ENCODE measurements around the gene MRPS16.

The MRPS16 gene

GRCh38 chr10:73238990-73239566 is 13.4 kb downstream of the MRPS16 start:
- H3K4me3 ChIP-seq (ENCODE audit: low read depth, low read length): no peak overlapping the region
- TF ChIP-seq CTCF (IDR thresholded peaks at IDR 0.05; ENCODE audit: low read depth, low read length): no peak

GRCh38 chr10:73234695-73235094 is 17.7 kb downstream of the MRPS16 start:
- TF ChIP-seq CTCF (IDR thresholded peaks at IDR 0.05; ENCODE audit: low read depth, low read length): no peak
- no peak overlapping the region for H3K4me3 ChIP-seq (ENCODE audit: low read depth, low read length)

- no peak for TF ChIP-seq CTCF (IDR thresholded peaks at IDR 0.05; ENCODE audit: low read depth, low read length)
- H3K4me3 ChIP-seq (ENCODE audit: low read depth, low read length): no peak overlapping the region
Measured at GRCh38 chr10:73233883-73234282, 18.6 kb downstream of the MRPS16 start.

GRCh38 chr10:73232887-73233286 is 19.6 kb downstream of the MRPS16 start:
- no peak overlapping the region for H3K4me3 ChIP-seq (ENCODE audit: low read depth, low read length)
- no peak for TF ChIP-seq CTCF (IDR thresholded peaks at IDR 0.05; ENCODE audit: low read depth, low read length)

GRCh38 chr10:73229567-73229966 is 22.9 kb downstream of the MRPS16 start:
- TF ChIP-seq CTCF (IDR thresholded peaks at IDR 0.05; ENCODE audit: low read depth, low read length): no peak
- H3K4me3 ChIP-seq (ENCODE audit: low read depth, low read length): no peak overlapping the region

GRCh38 chr10:73228247-73228646 is 24.2 kb downstream of the MRPS16 start:
- H3K4me3 ChIP-seq (ENCODE audit: low read depth, low read length): no peak overlapping the region
- no peak for TF ChIP-seq CTCF (IDR thresholded peaks at IDR 0.05; ENCODE audit: low read depth, low read length)

GRCh38 chr10:73226663-73227062 is 25.8 kb downstream of the MRPS16 start:
- H3K4me3 ChIP-seq (ENCODE audit: low read depth, low read length): no peak overlapping the region
- TF ChIP-seq CTCF (IDR thresholded peaks at IDR 0.05; ENCODE audit: low read depth, low read length): no peak
